HEK293T (cell line): ENCODE results near the gene SLC13A5.
"Not testable (repeated sequence)": the region's sequence is repeated elsewhere in the genome, so short reads cannot be mapped to it uniquely, and the experiment has no call there.

Source experiments
- ARNT ChIP-seq: fragments of 450-650 bp; IDR thresholded peaks from 2 replicates; pipeline ENCODE4 v1.6.1; 2017; ENCODE audit warnings: mild to moderate bottlenecking
- BHLHE40 ChIP-seq: fragments of 450-650 bp; IDR thresholded peaks from 2 replicates; pipeline ENCODE4 v1.6.1; 2016; ENCODE audit warnings: mild to moderate bottlenecking, moderate library complexity, borderline replicate concordance
- ELF4 ChIP-seq: fragments of 450-650 bp; IDR thresholded peaks from 2 replicates; pipeline ENCODE4 v1.6.1; 2017; ENCODE audit warnings: antibody characterized with exemption
- FOXA1 ChIP-seq: fragments of 450-650 bp; IDR thresholded peaks from 2 replicates; pipeline ENCODE4 v1.6.1; 2016; ENCODE audit warnings: mild to moderate bottlenecking
- FOXK2 ChIP-seq: fragments of 450-650 bp; IDR thresholded peaks from 2 replicates; pipeline ENCODE4 v1.6.1; 2016; ENCODE audit warnings: mild to moderate bottlenecking
- FOXM1 ChIP-seq: fragments of 450-650 bp; IDR thresholded peaks from 2 replicates; pipeline ENCODE4 v1.6.1; 2017; ENCODE audit warnings: mild to moderate bottlenecking, borderline replicate concordance
- HDGF ChIP-seq: fragments of 450-650 bp; IDR thresholded peaks from 2 replicates; pipeline ENCODE4 v1.6.1; 2017; ENCODE audit warnings: antibody characterized with exemption, borderline replicate concordance
- LEF1 ChIP-seq: fragments of 450-650 bp; IDR thresholded peaks from 2 replicates; pipeline ENCODE4 v1.6.1; 2017; ENCODE audit warnings: mild to moderate bottlenecking, borderline replicate concordance
- NFRKB ChIP-seq: fragments of 450-650 bp; IDR thresholded peaks from 2 replicates; pipeline ENCODE4 v1.6.1; 2016; ENCODE audit warnings: mild to moderate bottlenecking, moderate library complexity
- SP1 ChIP-seq: fragments of 450-650 bp; IDR thresholded peaks from 2 replicates; pipeline ENCODE4 v1.6.1; 2017
- SUZ12 ChIP-seq: fragments of 450-650 bp; IDR thresholded peaks from 2 replicates; pipeline ENCODE4 v1.6.1; 2016; ENCODE audit warnings: mild to moderate bottlenecking
- TARDBP ChIP-seq: fragments of 450-650 bp; IDR thresholded peaks from 2 replicates; pipeline ENCODE4 v1.6.1; 2016
- TF ChIP-seq, protein P1 (sequence below): fragments of 450-650 bp; IDR thresholded peaks from 2 replicates; pipeline ENCODE4 v1.6.1; 2016

DNA sequence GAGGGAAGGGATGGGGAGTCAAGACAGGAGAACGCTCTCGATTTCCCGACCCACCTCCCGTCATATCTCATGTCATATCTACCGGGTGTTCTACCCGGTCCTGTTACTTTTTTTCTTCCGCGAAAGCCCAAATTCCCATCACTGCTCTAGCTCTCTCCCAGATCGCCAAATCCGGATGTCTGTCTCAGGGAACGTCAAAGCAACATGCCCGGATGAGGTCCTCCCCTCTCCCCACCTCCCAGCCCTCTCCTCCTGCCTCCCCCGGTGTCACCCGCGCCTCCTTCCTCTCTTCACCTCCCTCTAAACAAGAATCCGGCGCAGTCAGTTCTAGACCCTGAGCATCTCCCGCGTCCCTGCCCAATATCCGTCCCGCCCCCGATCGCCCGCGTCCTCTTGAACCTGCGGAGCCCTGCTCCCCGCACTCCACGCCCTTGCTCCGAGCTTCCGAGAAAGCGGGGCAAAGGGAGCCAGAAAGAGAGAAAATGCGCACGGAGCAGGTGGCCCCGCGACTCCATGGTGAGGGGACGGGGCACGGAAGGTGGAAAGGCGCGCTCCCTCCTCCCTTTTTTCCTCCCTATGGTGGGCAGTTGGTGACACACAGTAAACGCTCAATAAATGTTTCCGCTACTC lies 57.3 kb downstream of the SLC13A5 start:
- not testable (repeated sequence) for TF ChIP-seq BHLHE40, NFRKB, FOXK2, ELF4, FOXM1, FOXA1, SP1, SUZ12, ARNT, LEF1, TARDBP, HDGF
- TF ChIP-seq, protein P1, sequence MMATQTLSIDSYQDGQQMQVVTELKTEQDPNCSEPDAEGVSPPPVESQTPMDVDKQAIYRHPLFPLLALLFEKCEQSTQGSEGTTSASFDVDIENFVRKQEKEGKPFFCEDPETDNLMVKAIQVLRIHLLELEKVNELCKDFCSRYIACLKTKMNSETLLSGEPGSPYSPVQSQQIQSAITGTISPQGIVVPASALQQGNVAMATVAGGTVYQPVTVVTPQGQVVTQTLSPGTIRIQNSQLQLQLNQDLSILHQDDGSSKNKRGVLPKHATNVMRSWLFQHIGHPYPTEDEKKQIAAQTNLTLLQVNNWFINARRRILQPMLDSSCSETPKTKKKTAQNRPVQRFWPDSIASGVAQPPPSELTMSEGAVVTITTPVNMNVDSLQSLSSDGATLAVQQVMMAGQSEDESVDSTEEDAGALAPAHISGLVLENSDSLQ: not testable (repeated sequence)
